ENCODE measurements around the gene UBE2U. TPM values are rescaled to one million over a fixed set of nuclear protein-coding genes. Genes with fewer than 3 reads are reported as not detected.

The UBE2U gene
- total RNA-seq, 1 donor from 2014 or later: not detected

DNA sequence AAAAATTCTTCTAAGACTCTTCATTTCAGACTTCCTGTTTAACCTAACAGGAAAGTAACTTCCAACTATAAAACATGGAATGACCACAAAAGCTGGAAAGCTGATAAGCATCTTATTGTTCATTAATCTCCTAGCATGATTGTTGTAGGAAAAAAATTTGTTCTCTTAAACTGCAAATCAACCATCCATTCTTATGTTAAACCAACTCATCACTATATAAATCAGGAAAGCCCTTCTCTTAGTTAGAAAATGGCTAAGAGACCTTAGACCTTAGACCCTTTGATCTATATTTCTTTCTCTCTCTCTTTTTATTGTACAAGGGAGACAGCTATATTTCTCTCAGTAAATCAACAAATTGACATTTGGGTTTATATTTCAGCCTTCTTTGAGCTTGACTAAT is 101.4 kb downstream of the UBE2U start:
- H3K27ac Mint-ChIP-seq: no peak overlapping the region
- H3K4me3 Mint-ChIP-seq: no peak overlapping the region
- DNase-seq (ENCODE audit: low spot score in 2 of 2, unreplicated experiment in 2 of 2): no peak
- H3K36me3 Mint-ChIP-seq: no peaks in the 10 kb centered on the region
- TF ChIP-seq, protein P1, sequence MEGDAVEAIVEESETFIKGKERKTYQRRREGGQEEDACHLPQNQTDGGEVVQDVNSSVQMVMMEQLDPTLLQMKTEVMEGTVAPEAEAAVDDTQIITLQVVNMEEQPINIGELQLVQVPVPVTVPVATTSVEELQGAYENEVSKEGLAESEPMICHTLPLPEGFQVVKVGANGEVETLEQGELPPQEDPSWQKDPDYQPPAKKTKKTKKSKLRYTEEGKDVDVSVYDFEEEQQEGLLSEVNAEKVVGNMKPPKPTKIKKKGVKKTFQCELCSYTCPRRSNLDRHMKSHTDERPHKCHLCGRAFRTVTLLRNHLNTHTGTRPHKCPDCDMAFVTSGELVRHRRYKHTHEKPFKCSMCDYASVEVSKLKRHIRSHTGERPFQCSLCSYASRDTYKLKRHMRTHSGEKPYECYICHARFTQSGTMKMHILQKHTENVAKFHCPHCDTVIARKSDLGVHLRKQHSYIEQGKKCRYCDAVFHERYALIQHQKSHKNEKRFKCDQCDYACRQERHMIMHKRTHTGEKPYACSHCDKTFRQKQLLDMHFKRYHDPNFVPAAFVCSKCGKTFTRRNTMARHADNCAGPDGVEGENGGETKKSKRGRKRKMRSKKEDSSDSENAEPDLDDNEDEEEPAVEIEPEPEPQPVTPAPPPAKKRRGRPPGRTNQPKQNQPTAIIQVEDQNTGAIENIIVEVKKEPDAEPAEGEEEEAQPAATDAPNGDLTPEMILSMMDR (IDR thresholded peaks at IDR 0.05; ENCODE audit: unreplicated experiment): no peak
- no peaks in the 10 kb centered on the region for H3K9me3 Mint-ChIP-seq
- peaks cover 8% of the 10 kb centered on the region for H3K4me1 Mint-ChIP-seq
- H3K27me3 Mint-ChIP-seq (ENCODE audit: low read depth): peaks cover under 1% of the 10 kb centered on the region

DNA sequence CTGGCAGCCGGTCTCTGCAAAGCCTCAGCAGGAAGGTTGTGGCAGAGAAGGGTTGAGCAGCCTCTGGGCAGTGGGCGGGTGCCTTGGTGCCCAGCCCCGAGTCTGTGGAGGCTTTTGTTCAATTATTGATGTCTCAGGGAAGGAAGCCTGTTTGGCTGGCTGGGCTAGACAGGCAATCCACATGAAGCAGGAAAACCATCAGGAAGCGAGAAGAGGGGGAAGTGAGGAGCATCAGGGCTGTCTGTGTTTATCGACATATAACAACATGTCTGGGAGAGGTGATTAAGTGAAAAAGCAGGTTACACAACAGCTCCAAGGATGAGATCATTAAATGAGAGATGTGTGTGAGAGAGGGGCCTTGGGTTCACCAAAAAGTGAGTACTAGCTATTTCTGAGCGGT is 105.4 kb downstream of the UBE2U start:
- TF ChIP-seq, protein P1 (IDR thresholded peaks at IDR 0.05; ENCODE audit: unreplicated experiment): no peak
- no peaks in the 10 kb centered on the region for H3K9me3 Mint-ChIP-seq
- H3K36me3 Mint-ChIP-seq: no peaks in the 10 kb centered on the region
- DNase-seq (ENCODE audit: low spot score in 2 of 2, unreplicated experiment in 2 of 2): no peak
- H3K4me1 Mint-ChIP-seq: peaks cover 8% of the 10 kb centered on the region
- H3K4me3 Mint-ChIP-seq: no peak overlapping the region
- no peaks in the 10 kb centered on the region for H3K27me3 Mint-ChIP-seq (ENCODE audit: low read depth)
- H3K27ac Mint-ChIP-seq: no peak overlapping the region

DNA sequence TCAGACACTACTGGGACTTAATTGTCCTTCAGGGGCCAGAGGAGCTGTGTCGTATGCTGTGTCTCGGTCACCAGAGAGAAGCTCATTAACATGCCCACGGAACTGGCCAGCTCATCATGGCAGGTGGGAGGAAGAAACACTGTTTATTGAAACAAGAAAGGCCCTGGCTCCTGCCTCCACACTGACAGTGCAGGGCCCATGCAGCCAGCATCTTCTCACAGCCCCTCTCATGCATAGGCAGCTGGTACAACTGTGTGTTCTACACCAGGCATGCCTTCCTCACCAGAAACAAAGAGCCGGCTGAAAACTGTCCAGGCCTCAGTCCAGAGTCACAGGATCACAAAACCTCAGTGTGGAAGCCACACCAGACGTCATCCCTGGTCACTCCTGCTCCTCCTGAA is 106.0 kb downstream of the UBE2U start:
- DNase-seq (ENCODE audit: low spot score in 2 of 2, unreplicated experiment in 2 of 2): no peak
- Mint-ChIP-seq H3K27me3 (ENCODE audit: low read depth) (no peaks in the 10 kb centered on the region), H3K36me3 (no peaks in the 10 kb centered on the region), H3K4me3 (no peak overlapping the region), H3K4me1 (peaks cover 8% of the 10 kb centered on the region), H3K9me3 (no peaks in the 10 kb centered on the region), H3K27ac (no peak overlapping the region)
- TF ChIP-seq, protein P1 (IDR thresholded peaks at IDR 0.05; ENCODE audit: unreplicated experiment): no peak

DNA sequence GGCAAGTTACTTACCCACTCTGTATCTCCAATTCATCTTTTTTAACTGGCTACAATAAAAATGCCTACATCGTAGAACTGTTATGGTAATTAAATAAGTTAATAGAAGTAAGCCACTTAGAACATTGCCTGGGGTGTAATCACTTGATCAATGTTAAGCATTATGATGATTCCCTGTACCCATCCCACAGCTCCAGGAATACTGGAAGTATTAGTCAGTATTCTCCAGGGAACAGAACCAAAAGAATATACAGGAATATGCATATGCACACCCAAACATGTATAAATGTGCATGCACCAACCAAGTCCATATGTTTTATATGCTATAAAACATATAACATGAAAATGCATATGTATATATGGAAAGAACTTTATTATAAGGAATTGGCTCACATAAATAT is 107.3 kb downstream of the UBE2U start:
- DNase-seq (ENCODE audit: low spot score in 2 of 2, unreplicated experiment in 2 of 2): no peak
- peaks cover 8% of the 10 kb centered on the region for H3K4me1 Mint-ChIP-seq
- H3K36me3 Mint-ChIP-seq: no peaks in the 10 kb centered on the region
- no peaks in the 10 kb centered on the region for H3K9me3 Mint-ChIP-seq
- no peak overlapping the region for H3K27ac Mint-ChIP-seq
- H3K27me3 Mint-ChIP-seq (ENCODE audit: low read depth): no peaks in the 10 kb centered on the region
- H3K4me3 Mint-ChIP-seq: no peak overlapping the region
- TF ChIP-seq, protein P1 (IDR thresholded peaks at IDR 0.05; ENCODE audit: unreplicated experiment): no peak

DNA sequence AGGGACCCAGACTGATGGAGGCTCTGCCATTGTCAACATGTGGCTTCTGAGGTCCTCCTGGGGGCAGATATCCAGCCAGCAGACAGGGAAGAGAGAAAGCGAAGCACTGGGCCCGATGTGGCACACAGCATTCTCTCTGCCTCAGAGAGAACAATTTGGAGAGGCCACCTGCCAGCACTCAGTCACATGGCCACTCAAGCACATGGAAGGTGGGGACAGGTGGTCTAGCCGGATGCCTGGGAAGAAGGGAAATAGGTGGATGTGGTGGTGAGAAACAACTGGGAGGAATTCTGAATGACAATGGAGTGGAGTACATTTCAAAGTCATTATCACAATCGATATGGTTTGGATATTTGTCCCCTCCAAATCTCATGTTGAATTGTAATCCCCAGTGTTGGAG is 109.0 kb downstream of the UBE2U start:
- TF ChIP-seq, protein P1 (IDR thresholded peaks at IDR 0.05; ENCODE audit: unreplicated experiment): no peak
- H3K27me3 Mint-ChIP-seq (ENCODE audit: low read depth): no peaks in the 10 kb centered on the region
- no peak overlapping the region for H3K4me3 Mint-ChIP-seq
- no peak overlapping the region for H3K27ac Mint-ChIP-seq
- no peaks in the 10 kb centered on the region for H3K9me3 Mint-ChIP-seq
- no peaks in the 10 kb centered on the region for H3K36me3 Mint-ChIP-seq
- DNase-seq (ENCODE audit: low spot score in 2 of 2, unreplicated experiment in 2 of 2): no peak
- H3K4me1 Mint-ChIP-seq: peaks cover 8% of the 10 kb centered on the region

DNA sequence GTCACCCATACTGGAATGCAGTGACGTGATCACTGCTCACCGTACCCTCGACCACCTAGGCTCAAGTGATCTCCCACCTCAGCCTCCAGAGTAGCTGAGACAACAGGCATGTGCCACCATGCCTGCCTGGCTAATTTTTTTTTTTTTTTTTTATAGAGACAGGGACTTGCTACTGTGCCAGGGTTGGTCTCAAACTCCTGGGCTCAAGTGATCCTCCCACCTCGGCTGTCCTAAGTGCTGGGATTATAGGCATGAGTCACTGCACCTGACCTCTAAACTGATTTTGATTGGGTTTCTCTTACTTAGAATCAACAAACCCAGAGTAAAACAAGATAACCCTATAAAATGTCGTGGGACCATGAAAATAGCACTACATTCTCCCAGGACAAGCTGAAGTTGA is 112.0 kb downstream of the UBE2U start:
- TF ChIP-seq, protein P1 (IDR thresholded peaks at IDR 0.05; ENCODE audit: unreplicated experiment): no peak
- no peak overlapping the region for H3K27ac Mint-ChIP-seq
- H3K4me1 Mint-ChIP-seq: no peaks in the 10 kb centered on the region
- DNase-seq (ENCODE audit: low spot score in 2 of 2, unreplicated experiment in 2 of 2): no peak
- no peaks in the 10 kb centered on the region for H3K36me3 Mint-ChIP-seq
- H3K27me3 Mint-ChIP-seq (ENCODE audit: low read depth): no peaks in the 10 kb centered on the region
- no peak overlapping the region for H3K4me3 Mint-ChIP-seq
- H3K9me3 Mint-ChIP-seq: no peaks in the 10 kb centered on the region
